Adrenal gland (tissue), 5 donors: ENCODE results near the gene ICAM1.

Experiments
- CTCF ChIP-seq, 6 experiments: fragments of 450-650 bp in 4 of 6; fragments of 200-600 bp in 2 of 6; sonication (generic) in 1 of 6; IDR thresholded peaks; 1 replicate in 5 of 6; 2 replicates in 1 of 6; pipeline versions ENCODE4 v1.5.1 to v1.8.0; 2016 to 2021; ENCODE audit warnings: antibody characterized with exemption in 6 of 6, mild to moderate bottlenecking in 2 of 6, moderate library complexity in 1 of 6
- POLR2A ChIP-seq, 2 donors: fragments of 450-650 bp; IDR thresholded peaks; one replicate each; pipeline ENCODE4 v1.6.1; 2017; ENCODE audit warnings: antibody characterized with exemption in 2 of 2, mild to moderate bottlenecking in 2 of 2, moderate library complexity in 1 of 2
- donor health status: DM: no; HTN: no; CAD: no.

GRCh38 chr19:10294368-10294697 lies 23.4 kb downstream of the ICAM1 start:
- TF ChIP-seq CTCF (IDR thresholded peaks at IDR 0.05): no peak
- no peak for TF ChIP-seq POLR2A (IDR thresholded peaks at IDR 0.05)
